Measurements from ENCODE around the gene DDX39B. TPM values are rescaled to one million over a fixed set of nuclear protein-coding genes. Genes with fewer than 3 reads are reported as not detected.

Gene DDX39B
- total and polyA plus RNA-seq, 2 of the 4 experiments (the other 2 are of a cell fraction): 371 to 796 TPM

- POLR2A ChIA-PET (ENCODE audit: unreplicated experiment): no interaction called here
- peak; percentile 57 for DNase-seq
- TF ChIP-seq BHLHE40 (IDR thresholded peaks at IDR 0.05; ENCODE audit: low read depth, low read length) (no peak), RCOR1 (IDR thresholded peaks at IDR 0.05; ENCODE audit: insufficient replicate concordance, low read length) (no peak), NFE2L2 (IDR thresholded peaks at IDR 0.05; ENCODE audit: low read depth, low read length) (no peak), MXI1 (IDR thresholded peaks at IDR 0.05; ENCODE audit: borderline replicate concordance, low read depth, low read length) (no peak), ELK1 (IDR thresholded peaks at IDR 0.05; ENCODE audit: borderline replicate concordance, low read depth, low read length) (no peak), CTCF (conservative IDR thresholded peaks at IDR 0.05; ENCODE audit: low read depth, low read length) (no peak), MAZ (IDR thresholded peaks at IDR 0.05; ENCODE audit: borderline replicate concordance, low read depth, low read length) (no peak), FOS (IDR thresholded peaks at IDR 0.05; ENCODE audit: low read depth, low read length) (no peak), SMC3 (IDR thresholded peaks at IDR 0.05; ENCODE audit: low read depth, low read length) (no peak), RFX5 (IDR thresholded peaks at IDR 0.05; ENCODE audit: low read depth, low read length) (no peak), POLR2A (IDR thresholded peaks at IDR 0.05; ENCODE audit: low read depth, low read length) (no peak), MAFK (IDR thresholded peaks at IDR 0.05; ENCODE audit: low read depth, low read length) (no peak), RAD21 (IDR thresholded peaks at IDR 0.05; ENCODE audit: low read length) (no peak), CEBPB (IDR thresholded peaks at IDR 0.05; ENCODE audit: low read depth, low read length) (no peak), USF2 (IDR thresholded peaks at IDR 0.05; ENCODE audit: low read depth, low read length) (no peak)
Observed at GRCh38 chr6:31525932-31526591, 15.7 kb downstream of the DDX39B start.

More at GRCh38 chr6:31525932-31526591, 15.7 kb downstream of the DDX39B start:
- Histone ChIP-seq H3K14ac (replicated peaks; ENCODE audit: low read depth, low read length) (peak overlapping the region; percentile 47), H4K20me1 (ENCODE audit: insufficient read depth, low read length) (peaks cover 33% of the 10 kb centered on the region), H3K23ac (ENCODE audit: low read depth, low read length) (peak overlapping the region; percentile 86), H3K56ac (ENCODE audit: extremely low read depth, insufficient read depth, low read length) (no peak overlapping the region), H3K9me3 (ENCODE audit: control insufficient read depth, insufficient read depth, low read length) (no peaks in the 10 kb centered on the region), H3K4me1 (ENCODE audit: control insufficient read depth, insufficient read depth, low read length) (peaks cover 10% of the 10 kb centered on the region), H4K91ac (ENCODE audit: insufficient read depth, low read depth, low read length) (peak overlapping the region; percentile 30), H2BK20ac (ENCODE audit: low read depth, low read length) (peak overlapping the region; percentile 71), H2BK120ac (ENCODE audit: low read depth, low read length) (peak overlapping the region; percentile 33), H3K4ac (ENCODE audit: low read depth, low read length) (peak overlapping the region; percentile 77), H3K9me1 (ENCODE audit: insufficient read depth, low read length) (peaks cover 20% of the 10 kb centered on the region), H3K18ac (ENCODE audit: low read depth, low read length) (peak overlapping the region; percentile 1; the same call in 1 of the 2 replicates), H4K8ac (ENCODE audit: low read depth in 2 of 2, low read length in 2 of 2) (peak overlapping the region; percentile 32 to 76; a peak in 3 of 4 replicates), H2AK5ac (ENCODE audit: low read depth, low read length) (peak overlapping the region; percentile 74), H3K4me3 (ENCODE audit: insufficient read depth, low read depth, low read length) (no peak overlapping the region), H2BK5ac (ENCODE audit: low read depth, low read length, poor library complexity, severe bottlenecking) (peak overlapping the region; percentile 46), H2AK9ac (replicated peaks; ENCODE audit: low read depth, low read length, poor library complexity) (peak overlapping the region; percentile 77), H3K36me3 (ENCODE audit: control insufficient read depth, insufficient read depth, low read length) (peaks cover 23% of the 10 kb centered on the region), H3K27me3 (ENCODE audit: control insufficient read depth, insufficient read depth, low read length) (no peaks in the 10 kb centered on the region), H3K9ac (ENCODE audit: low read depth, low read length) (no peak overlapping the region), H2AFZ (replicated peaks; ENCODE audit: low read length, poor library complexity) (peak overlapping the region; percentile 56), H3K79me1 (ENCODE audit: low read depth in 1 of 2, low read length in 2 of 2) (peaks cover 3 to 27% of the 10 kb centered on the region in 2 experiments; a peak in 1 of 4 replicates), H4K5ac (ENCODE audit: low read depth, low read length) (no peak overlapping the region), H3K27ac (ENCODE audit: insufficient read depth, low read length) (peak overlapping the region; percentile 8), H2BK15ac (ENCODE audit: low read depth, low read length) (peak overlapping the region; percentile 75; the same call in 2 of the 3 replicates), H3K4me2 (ENCODE audit: low read depth, low read length) (no peak overlapping the region)
- dilution Hi-C loops (cut with HindIII; ENCODE audit: low sequenced_read_pairs, unreplicated experiment): no loop called here
- no TSS peak for BruUV-seq (replicated peaks)
- 86% methylated on average over 1 of the region's 4 CpGs; no CpG with 5 or more reads in 1 of the 2 experiments for WGBS, 2 experiments (ENCODE audit: extremely low coverage in 2 of 2, insufficient read length in 1 of 2)
- CTCF ChIA-PET: no interaction called here
- ATAC-seq (ENCODE audit: low read depth): peak; percentile 63
- in situ Hi-C loops (cut with MboI; ENCODE audit: low sequenced_read_pairs): no loop called here
- intact Hi-C loops (cut with micrococcal nuclease): loop anchor here (5.0 kb wide), 1 partner anchor 34 kb away; no protein-coding TSS in a partner anchor
